NT2/D1 (cell line): ENCODE data around the gene FSTL1.

Source experiments
- DNase-seq: peaks from one replicate; pipeline ENCODE4 v3.0.0-alpha.2; 2011; ENCODE audit warnings: low read depth, low spot score
- H3K27me3 ChIP-seq: 2 replicates; pipeline ENCODE4 v1.6.0; 2011; ENCODE audit warnings: mild to moderate bottlenecking; ENCODE audit not compliant: insufficient read length, insufficient read depth
- H3K36me3 ChIP-seq: 2 replicates; pipeline ENCODE4 v1.6.1; 2011; ENCODE audit warnings: mild to moderate bottlenecking, low read length, mixed read lengths; ENCODE audit not compliant: insufficient read depth, insufficient read length
- H3K4me1 ChIP-seq: 2 replicates; pipeline ENCODE4 v1.5.1; 2011; ENCODE audit not compliant: insufficient read depth, insufficient read length
- H3K4me3 ChIP-seq: 2 replicates; pipeline ENCODE4 v1.5.1; 2011; ENCODE audit warnings: low read depth; ENCODE audit not compliant: insufficient read length
- H3K9ac ChIP-seq: 2 replicates; pipeline ENCODE4 v1.6.0; 2011; ENCODE audit warnings: low read depth; ENCODE audit not compliant: insufficient read length
- H3K9me3 ChIP-seq: 2 replicates; pipeline ENCODE4 v1.5.1; 2011; ENCODE audit warnings: mild to moderate bottlenecking, low read length; ENCODE audit not compliant: insufficient read depth
- SUZ12 ChIP-seq: IDR thresholded peaks from 2 replicates; pipeline ENCODE4 v1.6.1; 2011; ENCODE audit not compliant: insufficient read length, insufficient read depth; ENCODE audit errors: extremely low read depth
- YY1 ChIP-seq: IDR thresholded peaks from 2 replicates; pipeline ENCODE4 v1.6.1; 2011; ENCODE audit not compliant: insufficient read length, insufficient read depth
- ZNF274 ChIP-seq: IDR thresholded peaks from 2 replicates; pipeline ENCODE4 v1.6.1; 2011; ENCODE audit warnings: mild to moderate bottlenecking, low read depth, low read length

The FSTL1 gene

DNA sequence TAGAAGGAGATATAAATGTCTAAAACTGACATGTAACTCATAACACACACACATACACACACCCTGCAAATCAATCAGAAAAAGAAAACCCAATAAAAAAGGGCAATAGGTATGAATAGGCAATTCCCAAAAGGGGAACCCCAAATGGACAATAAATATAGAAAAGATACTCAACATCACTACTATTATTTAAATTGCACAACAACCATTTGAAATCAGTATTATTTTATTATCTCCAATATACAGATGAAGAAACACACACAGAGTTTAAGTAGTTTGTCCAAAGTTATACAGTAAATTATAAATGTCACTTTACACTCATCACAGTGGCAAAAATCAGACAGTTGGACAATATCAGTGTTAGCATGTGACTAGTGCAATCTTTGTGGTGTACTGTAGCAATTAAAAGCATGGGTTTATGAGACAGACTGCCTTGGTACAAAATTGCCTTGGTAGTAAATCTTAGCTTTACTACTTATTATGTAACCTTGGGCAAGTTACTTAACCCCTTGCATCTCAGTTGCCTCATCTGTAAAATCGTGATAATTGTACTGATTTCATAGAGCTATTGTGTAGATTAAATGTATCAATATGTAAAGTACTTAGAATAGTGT is 3.4 kb upstream of the FSTL1 start:
- Histone ChIP-seq H3K9me3 (0 out of 2 replicates have a peak, but pooled peaks cover 5% of the 10 kb centered on the region), H3K9ac (no peak overlapping the region), H3K4me1 (peaks cover 7% of the 10 kb centered on the region), H3K4me3 (no peak overlapping the region), H3K27me3 (peaks cover 8% of the 10 kb centered on the region), H3K36me3 (peaks cover 4% of the 10 kb centered on the region)
- no peak for DNase-seq
- TF ChIP-seq ZNF274 = no peak
- no peak for TF ChIP-seq SUZ12
- no peak for TF ChIP-seq YY1

DNA sequence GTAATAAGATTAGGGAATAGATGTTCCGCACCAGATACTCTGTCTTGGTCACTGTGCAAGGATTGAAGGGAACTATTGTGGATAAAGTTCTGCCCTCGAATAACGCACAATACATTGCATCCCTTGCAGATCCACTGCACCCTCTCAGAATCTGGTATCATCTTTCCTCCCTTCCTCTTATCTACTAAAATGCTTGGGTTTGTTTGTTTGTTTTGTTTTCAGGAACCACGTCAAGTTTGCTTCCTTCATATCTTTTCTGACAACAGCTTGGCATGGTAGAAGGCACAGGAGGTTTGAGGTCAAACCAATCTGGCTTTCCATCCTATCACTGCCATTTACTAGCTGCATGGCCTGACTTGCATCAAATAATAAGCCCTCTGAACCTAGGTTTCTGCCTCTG is 2.0 kb upstream of the FSTL1 start:
- Histone ChIP-seq H3K36me3 (peaks cover 13% of the 10 kb centered on the region), H3K4me1 (peaks cover 9% of the 10 kb centered on the region), H3K4me3 (no peak overlapping the region), H3K27me3 (peaks cover 8% of the 10 kb centered on the region), H3K9ac (no peak overlapping the region), H3K9me3 (0 out of 2 replicates have a peak, but pooled peaks cover 5% of the 10 kb centered on the region)
- TF ChIP-seq SUZ12 = no peak
- TF ChIP-seq YY1 = no peak
- no peak for TF ChIP-seq ZNF274
- no peak for DNase-seq

DNA sequence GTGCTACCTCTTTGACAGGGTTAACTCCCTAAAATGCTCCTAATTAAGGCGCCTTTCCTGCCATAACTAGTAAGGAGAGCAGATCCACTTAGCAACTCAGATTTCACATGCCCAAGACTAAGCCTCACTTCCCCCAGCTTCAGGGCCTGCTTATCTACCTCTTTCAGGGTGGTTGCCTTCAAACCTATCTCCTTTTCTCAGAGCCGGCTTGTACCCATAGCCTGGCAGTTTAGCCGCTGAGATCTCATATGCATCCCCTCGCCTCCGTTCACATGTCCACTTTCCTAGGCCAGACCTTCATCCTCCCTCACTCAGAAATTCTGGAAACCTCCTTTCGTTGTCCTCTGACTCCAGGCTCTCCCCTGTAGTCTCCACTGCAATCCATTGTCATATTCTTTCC is 1.0 kb upstream of the FSTL1 start:
- peak overlapping the region; percentile 72 for H3K4me3 ChIP-seq
- DNase-seq = no peak
- peaks cover 9% of the 10 kb centered on the region for H3K4me1 ChIP-seq
- H3K9me3 ChIP-seq = 0 out of 2 replicates have a peak, but pooled peaks cover 5% of the 10 kb centered on the region
- peaks cover 23% of the 10 kb centered on the region for H3K36me3 ChIP-seq
- TF ChIP-seq YY1 (no peak), SUZ12 (no peak), ZNF274 (no peak)
- peaks cover 8% of the 10 kb centered on the region for H3K27me3 ChIP-seq
- H3K9ac ChIP-seq = no peak overlapping the region

DNA sequence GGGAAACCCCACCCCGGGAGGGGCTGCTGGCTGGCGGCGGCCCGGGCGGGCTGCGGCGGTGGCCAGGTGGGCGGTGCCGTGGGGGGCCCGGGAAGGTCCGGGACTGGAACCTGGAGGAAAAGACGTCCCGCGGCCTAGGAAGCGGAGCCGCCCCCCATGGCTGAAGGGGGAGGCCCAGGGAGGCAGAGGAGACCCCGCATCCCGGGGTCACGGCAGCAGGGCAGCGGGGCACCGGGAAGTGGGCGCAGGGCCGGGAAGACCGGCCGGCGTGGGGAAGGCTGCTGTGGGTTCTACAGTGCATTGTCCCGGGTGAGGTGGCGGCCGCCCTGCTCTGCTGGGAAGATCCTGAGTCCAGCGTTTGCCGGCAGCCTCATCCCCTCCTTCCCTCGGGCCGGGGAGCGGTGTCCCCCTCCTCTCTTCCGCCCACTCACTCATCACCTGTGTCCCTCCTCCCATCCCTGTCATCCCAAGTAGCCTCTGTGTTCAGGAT is 525 bp upstream of the FSTL1 start:
- H3K27me3 ChIP-seq = peaks cover 8% of the 10 kb centered on the region
- H3K4me1 ChIP-seq = peaks cover 9% of the 10 kb centered on the region
- peak overlapping the region; percentile 88 for H3K9ac ChIP-seq
- H3K36me3 ChIP-seq = peaks cover 28% of the 10 kb centered on the region
- H3K4me3 ChIP-seq = peak overlapping the region; percentile 72
- DNase-seq = no peak
- H3K9me3 ChIP-seq = 0 out of 2 replicates have a peak, but pooled peaks cover 5% of the 10 kb centered on the region
- TF ChIP-seq SUZ12 (no peak), ZNF274 (no peak), YY1 (no peak)

GRCh38 chr3:120449701-120450599 is 842 bp downstream of the FSTL1 start:
- TF ChIP-seq YY1 (no peak), SUZ12 (no peak), ZNF274 (no peak)
- DNase-seq = no peak
- Histone ChIP-seq H3K4me3 (peak overlapping the region; percentile 72), H3K4me1 (peaks cover 9% of the 10 kb centered on the region), H3K36me3 (peaks cover 42% of the 10 kb centered on the region), H3K9ac (peak overlapping the region; percentile 88), H3K9me3 (0 out of 2 replicates have a peak, but pooled peaks cover 5% of the 10 kb centered on the region), H3K27me3 (peaks cover 8% of the 10 kb centered on the region)

DNA sequence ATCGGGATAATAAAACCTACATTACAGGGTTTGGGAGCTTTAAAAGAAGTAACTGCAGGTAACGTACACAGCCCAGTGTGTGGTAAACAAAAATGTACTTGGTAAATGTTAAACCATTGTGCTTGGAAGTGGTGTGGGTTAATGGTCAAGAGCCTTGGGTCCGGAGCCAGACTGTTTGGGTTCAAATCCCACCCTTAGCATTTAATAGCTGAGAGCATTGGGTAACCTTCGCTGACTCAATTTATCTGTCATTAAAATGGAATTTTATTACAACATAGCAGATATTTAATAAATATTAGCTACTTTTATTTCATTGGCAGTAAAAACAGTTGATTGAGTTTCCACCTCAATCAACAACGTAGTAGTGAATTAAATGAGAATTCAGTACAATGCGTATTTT is 1.5 kb downstream of the FSTL1 start:
- no peak for DNase-seq
- Histone ChIP-seq H3K4me3 (peak overlapping the region; percentile 72), H3K9ac (no peak overlapping the region)

More for the DNA sequence above, 1.5 kb downstream of the FSTL1 start:
- peaks cover 9% of the 10 kb centered on the region for H3K4me1 ChIP-seq
- 0 out of 2 replicates have a peak, but pooled peaks cover 5% of the 10 kb centered on the region for H3K9me3 ChIP-seq
- peaks cover 8% of the 10 kb centered on the region for H3K27me3 ChIP-seq
- TF ChIP-seq ZNF274 (no peak), YY1 (no peak), SUZ12 (no peak)
- H3K36me3 ChIP-seq = peaks cover 49% of the 10 kb centered on the region
